B cell (primary cell): Measurements from ENCODE around the gene POP4. TPM values are rescaled to one million over a fixed set of nuclear protein-coding genes. Genes with fewer than 3 reads are reported as not detected.

Experiments used
- ATAC-seq: fragments of 200-7000 bp; cut with Tn5 transposase; one replicate; pipeline ENCODE4 v1.10.0; 2021; ENCODE audit warnings: low read depth, mild to moderate bottlenecking, moderate number of reproducible peaks, moderate library complexity
- CTCF ChIA-PET: fragments of 350-600 bp; sonication (Branson Sonifier 250); formaldehyde crosslinking; loops from one replicate; lab custom pipeline; 2021; ENCODE audit warnings: antibody characterized with exemption, inconsistent platforms; lab: Charles Lee
- POLR2A ChIA-PET: fragments of 350-600 bp; sonication (Branson Sonifier 250); formaldehyde crosslinking; loops from one replicate; lab custom pipeline; 2021; ENCODE audit warnings: antibody characterized with exemption; lab: Charles Lee
- DNase-seq: peaks from one replicate; pipeline ENCODE4 v3.0.0; 2013
- H2AFZ ChIP-seq: 2 replicates; pipeline ENCODE4 v1.6.1; 2012; ENCODE audit warnings: mild to moderate bottlenecking, low read depth, low read length; ENCODE audit not compliant: insufficient read depth, poor library complexity, severe bottlenecking
- H3K27ac ChIP-seq, 2 donors: 1 replicate in 1 of 2; 2 replicates in 1 of 2; pipeline ENCODE4 v1.5.1; 2012 to 2013; ENCODE audit warnings: low read length in 2 of 2, mild to moderate bottlenecking in 2 of 2, moderate library complexity in 1 of 2
- H3K27me3 ChIP-seq, 4 experiments: fragments of 200-600 bp in 1 of 4; sonication (generic) in 1 of 4; replicated peaks in 1 of 4; 1 replicate in 2 of 4; 2 replicates in 2 of 4; pipeline versions ENCODE4 v1.6.1 to v1.7.0; 2013 to 2016; ENCODE audit warnings: low read length in 3 of 4, mild to moderate bottlenecking in 2 of 4, mixed read lengths in 1 of 4, moderate library complexity in 1 of 4; ENCODE audit not compliant: insufficient read depth in 4 of 4, control insufficient read depth in 3 of 4; ENCODE audit errors: control extremely low read depth in 1 of 4
- H3K36me3 ChIP-seq, 2 experiments: replicated peaks in 1 of 2; 1 replicate in 1 of 2; 2 replicates in 1 of 2; pipeline versions ENCODE4 v1.6.1 to v1.7.1; 2013; ENCODE audit warnings: low read length in 1 of 2; ENCODE audit not compliant: insufficient read depth in 2 of 2, control insufficient read depth in 1 of 2; ENCODE audit errors: control extremely low read depth in 1 of 2, extremely low read depth in 1 of 2
- H3K4me1 ChIP-seq, 2 donors: fragments of 200-600 bp in 1 of 2; sonication (generic) in 1 of 2; 1 replicate in 1 of 2; 2 replicates in 1 of 2; pipeline versions ENCODE4 v1.5.1 to v1.6.1; 2013 to 2017; ENCODE audit warnings: low read length in 2 of 2; ENCODE audit not compliant: control insufficient read depth in 2 of 2, insufficient read depth in 2 of 2
- H3K4me2 ChIP-seq: replicated peaks from 2 replicates; pipeline ENCODE3; 2012; ENCODE audit warnings: mild to moderate bottlenecking, low read depth, low read length; ENCODE audit not compliant: poor library complexity, severe bottlenecking
- H3K4me3 ChIP-seq, 5 experiments: fragments of 200-600 bp in 1 of 5; sonication (generic) in 1 of 5; 1 replicate in 3 of 5; 2 replicates in 2 of 5; pipeline versions ENCODE4 v1.5.1 to v1.7.0; 2011 to 2016; ENCODE audit warnings: low read length in 4 of 5, mild to moderate bottlenecking in 4 of 5, low read depth in 2 of 5, control low read depth in 1 of 5, moderate library complexity in 1 of 5; ENCODE audit not compliant: insufficient read depth in 1 of 5; ENCODE audit errors: control extremely low read depth in 1 of 5, extremely low read depth in 1 of 5
- H3K79me2 ChIP-seq: fragments of 200-600 bp; sonication (generic); one replicate; pipeline ENCODE4 v1.6.0; 2016; ENCODE audit warnings: low read length; ENCODE audit not compliant: control insufficient read depth, insufficient read depth
- H3K9ac ChIP-seq: fragments of 200-600 bp; sonication (generic); 2 replicates; pipeline ENCODE4 v1.6.1; 2017; ENCODE audit warnings: mild to moderate bottlenecking, low read length, moderate library complexity
- H3K9me3 ChIP-seq, 3 donors: one replicate each; pipeline versions ENCODE4 v1.6.1 to v1.7.1; 2013; ENCODE audit warnings: low read length in 2 of 3; ENCODE audit not compliant: control insufficient read depth in 2 of 3, insufficient read depth in 1 of 3; ENCODE audit errors: control extremely low read depth in 1 of 3
- H4K20me1 ChIP-seq: 2 replicates; pipeline ENCODE4 v1.6.0; 2012; ENCODE audit warnings: mild to moderate bottlenecking, low read length; ENCODE audit not compliant: insufficient read depth, control insufficient read depth, poor library complexity, severe bottlenecking
- H3K27ac Mint-ChIP-seq: one replicate; pipeline ENCODE4 v1.8.0; 2021; ENCODE audit warnings: mixed read lengths
- H3K27me3 Mint-ChIP-seq: one replicate; pipeline ENCODE4 v1.8.0; 2021; ENCODE audit warnings: mixed read lengths
- H3K4me1 Mint-ChIP-seq: one replicate; pipeline ENCODE4 v1.8.0; 2021; ENCODE audit warnings: mixed read lengths
- H3K4me3 Mint-ChIP-seq: one replicate; pipeline ENCODE4 v1.8.0; 2021; ENCODE audit warnings: mixed read lengths
- H3K9me3 Mint-ChIP-seq: one replicate; pipeline ENCODE4 v1.8.0; 2022; ENCODE audit warnings: mixed read lengths; ENCODE audit not compliant: insufficient read depth
- CTCF ChIP-seq: fragments of 200-600 bp; IDR thresholded peaks from one replicate; pipeline ENCODE4 v1.8.0; 2022; ENCODE audit warnings: antibody characterized with exemption, mild to moderate bottlenecking
- EZH2 ChIP-seq: IDR thresholded peaks from 2 replicates; pipeline ENCODE4 v1.6.1; 2012; ENCODE audit warnings: borderline replicate concordance, low read depth, mild to moderate bottlenecking, moderate library complexity, low read length; ENCODE audit not compliant: insufficient read depth, poor library complexity, severe bottlenecking
- WGBS: methylation state at CpG from one replicate; pipeline ENCODE4 v1.1.5; 2013; ENCODE audit warnings: missing lambda C conversion rate; ENCODE audit not compliant: insufficient coverage; 5-methylcytosine and 5-hydroxymethylcytosine counted together
- intact Hi-C: fragments of 100-400 bp; cut with micrococcal nuclease; formaldehyde crosslinking; loops from one replicate; pipeline ENCODE4 v1.10.0; 2022
- polyA plus RNA-seq: library from polyadenylated mRNA; depleted of rRNA; stranded (reverse); fragments of >200 nt; gene quantifications from 2 replicates; pipeline ENCODE4 v1.2.3, GENCODE V29; 2012
- total RNA-seq, 2 donors: library from RNA; stranded (reverse); fragments of 120-200 nt in 1 of 2; gene quantifications; 1 replicate in 1 of 2; 2 replicates in 1 of 2; pipeline versions ENCODE4 v1.2.3 to v1.2.4, GENCODE V29; 2013 to 2022

POP4 gene
- total and polyA plus RNA-seq, 2 donors (not counting 1 experiment from before 2014, with no cell fraction given) = 58.9 to 61.2 TPM

- no peaks in the 10 kb centered on the region for H4K20me1 ChIP-seq
- peaks cover 43% of the 10 kb centered on the region for H3K79me2 ChIP-seq
- peak overlapping the region; percentile 92 for H2AFZ ChIP-seq
- peak overlapping the region in 4 of 5 experiments; percentile 49 to 87 (median 76) for H3K4me3 ChIP-seq
- DNase-seq (no peak), ATAC-seq (no peak)
- POLR2A ChIA-PET = interaction anchor here (0.9 to 1.8 kb wide), 4 partner anchors 45 to 59 kb away, joined by 5 to 9 read pairs (median 6); partner anchors contain the start of genes C19orf12 and POP4
- H3K36me3 ChIP-seq = no peaks in the 10 kb centered on the region
- H3K27ac Mint-ChIP-seq = peak overlapping the region; percentile 80
- intact Hi-C loops = loop anchor here (1.0 to 10.0 kb wide), 8 partner anchors 9 to 181 kb away; partner anchors contain the start of genes CCNE1 and POP4
- CTCF ChIA-PET = interaction anchor here (0.7 to 10.1 kb wide), 15 partner anchors 9 to 277 kb away, joined by 3 to 116 read pairs (median 5); partner anchors contain the start of genes C19orf12, POP4 and URI1
- H3K27ac ChIP-seq = peak overlapping the region; percentile 18 to 79
- no peaks in the 10 kb centered on the region for H3K9me3 Mint-ChIP-seq
- H3K27me3 ChIP-seq = no peaks in the 10 kb centered on the region
- peak overlapping the region; percentile 87 for H3K4me3 Mint-ChIP-seq
- H3K4me1 ChIP-seq = peaks cover 31 to 42% of the 10 kb centered on the region in 2 donors
- H3K4me1 Mint-ChIP-seq = peaks cover 29% of the 10 kb centered on the region
- 7% methylated on average over 18 of the region's 22 CpGs for WGBS
- H3K27me3 Mint-ChIP-seq = no peaks in the 10 kb centered on the region
- TF ChIP-seq EZH2 = no peak
- TF ChIP-seq CTCF = peak; percentile 18
- peak overlapping the region; percentile 91 for H3K9ac ChIP-seq
- peaks cover 0 to 5% (median 0%) of the 10 kb centered on the region in 3 donors for H3K9me3 ChIP-seq
- H3K4me2 ChIP-seq = peak overlapping the region; percentile 100
These were observed 58.7 kb downstream of the POP4 start for GRCh38 chr19:29664753-29665214.

- Histone ChIP-seq H3K27ac (peak within 1 kb of the TSS; percentile 18 to 79), H3K79me2 (peaks cover 49% of the 10 kb centered on the region), H3K9ac (peak within 1 kb of the TSS; percentile 91), H2AFZ (peak within 1 kb of the TSS; percentile 92), H4K20me1 (no peaks in the 10 kb centered on the region), H3K27me3 (no peaks in the 10 kb centered on the region), H3K36me3 (no peaks in the 10 kb centered on the region), H3K4me3 (peak within 1 kb of the TSS; percentile 18 to 87 (median 75)), H3K4me2 (peak within 1 kb of the TSS; percentile 100), H3K4me1 (peaks cover 31 to 42% of the 10 kb centered on the region in 2 donors), H3K9me3 (peaks cover 0 to 5% (median 0%) of the 10 kb centered on the region in 3 donors)
- ChIA-PET CTCF (interaction anchor here (0.7 to 10.1 kb wide), 15 partner anchors 8 to 277 kb away, joined by 3 to 116 read pairs (median 5); partner anchors contain the start of genes C19orf12, POP4 and URI1), POLR2A (interaction anchor here (0.8 to 1.8 kb wide), 5 partner anchors 45 to 60 kb away, joined by 3 to 9 read pairs (median 5); partner anchors contain the start of genes C19orf12 and POP4)
- WGBS = under 1% methylated on average over 74 of the region's 75 CpGs
- ATAC-seq (peak; percentile 97), DNase-seq (peak; percentile 87)
- peak within 1 kb of the TSS; percentile 87 for H3K4me3 Mint-ChIP-seq
- H3K9me3 Mint-ChIP-seq = no peaks in the 10 kb centered on the region
- H3K27me3 Mint-ChIP-seq = no peaks in the 10 kb centered on the region
- H3K27ac Mint-ChIP-seq = peak within 1 kb of the TSS; percentile 80
- intact Hi-C loops = loop anchor here (1.0 to 10.0 kb wide), 8 partner anchors 8 to 180 kb away; partner anchors contain the start of genes CCNE1 and POP4
- TF ChIP-seq EZH2 (no peak), CTCF (no peak)
- peaks cover 32% of the 10 kb centered on the region for H3K4me1 Mint-ChIP-seq
These were observed 59.2 kb downstream of the POP4 start, which contains the start of gene PLEKHF1 for GRCh38 chr19:29665215-29665825. Gene PLEKHF1, plus strand, starts transcription at chr19:29665461. Its CDS starts 8,379 bp downstream, at chr19:29673840.
